ENCODE data around the gene EFCAB13. TPM values are rescaled to one million over a fixed set of nuclear protein-coding genes. Genes with fewer than 3 reads are reported as not detected.
"Not testable (repeated sequence)": the region's sequence is repeated elsewhere in the genome, so short reads cannot be mapped to it uniquely, and the experiment has no call there.

EFCAB13 gene
- total RNA-seq, 1 donor from 2014 or later: 6.7 TPM

GRCh38 chr17:47404006-47404405 is 80.3 kb downstream of the EFCAB13 start:
- TF ChIP-seq, protein P1, sequence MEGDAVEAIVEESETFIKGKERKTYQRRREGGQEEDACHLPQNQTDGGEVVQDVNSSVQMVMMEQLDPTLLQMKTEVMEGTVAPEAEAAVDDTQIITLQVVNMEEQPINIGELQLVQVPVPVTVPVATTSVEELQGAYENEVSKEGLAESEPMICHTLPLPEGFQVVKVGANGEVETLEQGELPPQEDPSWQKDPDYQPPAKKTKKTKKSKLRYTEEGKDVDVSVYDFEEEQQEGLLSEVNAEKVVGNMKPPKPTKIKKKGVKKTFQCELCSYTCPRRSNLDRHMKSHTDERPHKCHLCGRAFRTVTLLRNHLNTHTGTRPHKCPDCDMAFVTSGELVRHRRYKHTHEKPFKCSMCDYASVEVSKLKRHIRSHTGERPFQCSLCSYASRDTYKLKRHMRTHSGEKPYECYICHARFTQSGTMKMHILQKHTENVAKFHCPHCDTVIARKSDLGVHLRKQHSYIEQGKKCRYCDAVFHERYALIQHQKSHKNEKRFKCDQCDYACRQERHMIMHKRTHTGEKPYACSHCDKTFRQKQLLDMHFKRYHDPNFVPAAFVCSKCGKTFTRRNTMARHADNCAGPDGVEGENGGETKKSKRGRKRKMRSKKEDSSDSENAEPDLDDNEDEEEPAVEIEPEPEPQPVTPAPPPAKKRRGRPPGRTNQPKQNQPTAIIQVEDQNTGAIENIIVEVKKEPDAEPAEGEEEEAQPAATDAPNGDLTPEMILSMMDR (IDR thresholded peaks at IDR 0.05; ENCODE audit: insufficient read depth, low read length, poor library complexity, severe bottlenecking): no peak
- no peak for DNase-seq (ENCODE audit: low read depth)
- H3K4me3 ChIP-seq (ENCODE audit: low read depth, low read length): no peak overlapping the region
- H3K36me3 ChIP-seq (ENCODE audit: control insufficient read depth, insufficient read depth, low read length): no peaks in the 10 kb centered on the region
- H3K27me3 ChIP-seq (ENCODE audit: control insufficient read depth, insufficient read depth, low read length): no peaks in the 10 kb centered on the region

- H3K27me3 ChIP-seq (ENCODE audit: control insufficient read depth, insufficient read depth, low read length): no peaks in the 10 kb centered on the region
- TF ChIP-seq, protein P1 (IDR thresholded peaks at IDR 0.05; ENCODE audit: insufficient read depth, low read length, poor library complexity, severe bottlenecking): no peak
- no peaks in the 10 kb centered on the region for H3K36me3 ChIP-seq (ENCODE audit: control insufficient read depth, insufficient read depth, low read length)
- H3K4me3 ChIP-seq (ENCODE audit: low read depth, low read length): no peak overlapping the region
- no peak for DNase-seq (ENCODE audit: low read depth)
Measured at GRCh38 chr17:47404875-47405274, 81.1 kb downstream of the EFCAB13 start.

GRCh38 chr17:47413872-47414271 is 90.1 kb downstream of the EFCAB13 start:
- Histone ChIP-seq H3K36me3 (ENCODE audit: control insufficient read depth, insufficient read depth, low read length) (no peaks in the 10 kb centered on the region), H3K27me3 (ENCODE audit: control insufficient read depth, insufficient read depth, low read length) (no peaks in the 10 kb centered on the region), H3K4me3 (ENCODE audit: low read depth, low read length) (no peak overlapping the region)
- TF ChIP-seq, protein P1 (IDR thresholded peaks at IDR 0.05; ENCODE audit: insufficient read depth, low read length, poor library complexity, severe bottlenecking): no peak
- no peak for DNase-seq (ENCODE audit: low read depth)

DNA sequence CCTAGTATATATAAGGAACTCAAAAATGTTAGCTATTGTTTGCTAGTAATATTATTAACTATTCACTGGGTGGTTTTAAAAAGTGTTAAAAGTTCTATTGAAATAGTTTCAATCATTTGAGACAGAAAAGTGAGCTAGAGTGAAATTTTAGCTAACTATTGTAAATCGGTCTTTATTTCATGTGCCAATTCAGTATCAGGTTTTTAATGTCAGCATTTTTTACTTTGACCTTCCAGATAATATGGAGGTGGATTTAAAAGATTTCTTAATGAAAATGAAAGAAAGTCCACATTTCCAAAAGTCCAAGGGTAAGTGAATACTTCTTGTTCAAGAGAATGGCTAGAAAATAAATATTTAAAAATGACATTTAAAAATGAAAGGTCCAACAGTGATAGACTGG is 90.9 kb downstream of the EFCAB13 start:
- H3K27me3 ChIP-seq (ENCODE audit: control insufficient read depth, insufficient read depth, low read length): no peaks in the 10 kb centered on the region
- TF ChIP-seq, protein P1 (IDR thresholded peaks at IDR 0.05; ENCODE audit: insufficient read depth, low read length, poor library complexity, severe bottlenecking): no peak
- no peak overlapping the region for H3K4me3 ChIP-seq (ENCODE audit: low read depth, low read length)
- no peak for DNase-seq (ENCODE audit: low read depth)
- no peaks in the 10 kb centered on the region for H3K36me3 ChIP-seq (ENCODE audit: control insufficient read depth, insufficient read depth, low read length)

GRCh38 chr17:47423406-47424295 is 99.9 kb downstream of the EFCAB13 start:
- Histone ChIP-seq H3K27me3 (ENCODE audit: control insufficient read depth, insufficient read depth, low read length) (no peaks in the 10 kb centered on the region), H3K36me3 (ENCODE audit: control insufficient read depth, insufficient read depth, low read length) (no peaks in the 10 kb centered on the region), H3K4me3 (ENCODE audit: low read depth, low read length) (peak overlapping the region; percentile 38)
- no peak for DNase-seq (ENCODE audit: low read depth)
- TF ChIP-seq, protein P1 (IDR thresholded peaks at IDR 0.05; ENCODE audit: insufficient read depth, low read length, poor library complexity, severe bottlenecking): no peak

- not testable (repeated sequence) for H3K27me3 ChIP-seq (ENCODE audit: control insufficient read depth, insufficient read depth, low read length); DNase-seq (ENCODE audit: low read depth); H3K36me3 ChIP-seq (ENCODE audit: control insufficient read depth, insufficient read depth, low read length); H3K4me3 ChIP-seq (ENCODE audit: low read depth, low read length)
Measured at GRCh38 chr17:47425233-47425632, 101.5 kb downstream of the EFCAB13 start.

DNA sequence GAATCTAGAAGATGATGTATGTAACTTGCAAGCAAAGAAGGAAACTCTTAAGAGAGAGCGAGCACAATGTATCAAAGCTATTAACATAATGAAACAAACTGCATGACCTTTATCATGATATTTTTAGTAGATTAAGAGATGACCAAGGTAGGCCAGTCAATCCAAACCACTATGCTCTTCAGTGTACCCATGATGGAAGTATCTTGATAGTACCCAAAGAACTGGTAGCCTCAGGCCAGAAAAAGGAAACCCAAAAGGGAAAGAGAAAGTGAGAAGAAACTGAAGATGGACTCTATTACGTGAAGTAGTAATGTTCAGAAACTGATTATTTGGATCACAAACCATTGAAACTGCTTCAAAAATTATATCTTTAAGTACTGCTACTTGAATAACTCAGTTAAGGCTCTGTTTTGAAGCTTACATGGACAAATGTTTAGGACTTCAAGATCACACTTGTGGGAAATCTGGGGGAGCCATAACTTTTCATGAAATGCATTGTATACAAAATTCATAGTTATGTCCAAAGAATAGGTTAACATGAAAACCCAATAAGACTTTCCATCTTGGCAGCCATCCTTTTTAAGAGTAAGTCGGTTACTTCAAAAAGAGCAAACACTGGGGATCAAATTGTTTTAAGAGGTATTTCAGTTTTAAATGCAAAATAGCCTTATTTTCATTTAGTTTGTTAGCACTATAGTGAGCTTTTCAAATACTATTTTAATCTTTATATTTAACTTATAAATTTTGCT is 102.3 kb downstream of the EFCAB13 start:
- not testable (repeated sequence) for DNase-seq (ENCODE audit: low read depth); H3K4me3 ChIP-seq (ENCODE audit: low read depth, low read length); H3K36me3 ChIP-seq (ENCODE audit: control insufficient read depth, insufficient read depth, low read length); H3K27me3 ChIP-seq (ENCODE audit: control insufficient read depth, insufficient read depth, low read length)
